ENCODE data around the gene ZGRF1.

Gene ZGRF1

DNA sequence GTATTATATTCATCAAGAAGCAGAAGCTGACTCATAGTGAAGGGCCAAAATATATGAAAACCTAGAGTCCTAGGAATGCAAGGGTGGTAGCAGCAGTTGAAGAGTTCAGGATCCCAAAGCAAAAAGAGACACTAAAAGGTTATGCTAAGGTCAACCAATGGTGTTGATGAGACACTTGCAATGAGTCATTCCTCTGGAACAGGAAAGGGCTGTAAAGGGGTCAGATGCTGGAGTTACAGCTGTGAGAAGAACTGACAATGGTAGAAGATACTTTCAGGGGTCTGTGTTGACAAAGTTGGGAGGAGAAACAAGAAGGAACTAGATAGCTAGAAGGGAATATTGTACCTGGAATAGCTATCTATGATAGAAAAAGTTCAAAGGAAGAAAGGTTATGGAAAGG lies 47.5 kb downstream of the ZGRF1 start:
- no peaks in the 10 kb centered on the region for H3K79me2 ChIP-seq (ENCODE audit: low read length)
- DNase-seq, result no peak
- H3K27ac ChIP-seq (ENCODE audit: low read length), result no peak overlapping the region
- H3K4me3 ChIP-seq (ENCODE audit: low read length), result no peak overlapping the region
- H3K9me3 ChIP-seq (replicated peaks; ENCODE audit: insufficient read depth, low read length), result no peaks in the 10 kb centered on the region
- no peak for TF ChIP-seq EZH2phosphoT487 (IDR thresholded peaks at IDR 0.05; ENCODE audit: low read length)
- TF ChIP-seq EZH2 (optimal IDR thresholded peaks at IDR 0.05; ENCODE audit: low read depth, low read length), result no peak
- TF ChIP-seq, protein P1, sequence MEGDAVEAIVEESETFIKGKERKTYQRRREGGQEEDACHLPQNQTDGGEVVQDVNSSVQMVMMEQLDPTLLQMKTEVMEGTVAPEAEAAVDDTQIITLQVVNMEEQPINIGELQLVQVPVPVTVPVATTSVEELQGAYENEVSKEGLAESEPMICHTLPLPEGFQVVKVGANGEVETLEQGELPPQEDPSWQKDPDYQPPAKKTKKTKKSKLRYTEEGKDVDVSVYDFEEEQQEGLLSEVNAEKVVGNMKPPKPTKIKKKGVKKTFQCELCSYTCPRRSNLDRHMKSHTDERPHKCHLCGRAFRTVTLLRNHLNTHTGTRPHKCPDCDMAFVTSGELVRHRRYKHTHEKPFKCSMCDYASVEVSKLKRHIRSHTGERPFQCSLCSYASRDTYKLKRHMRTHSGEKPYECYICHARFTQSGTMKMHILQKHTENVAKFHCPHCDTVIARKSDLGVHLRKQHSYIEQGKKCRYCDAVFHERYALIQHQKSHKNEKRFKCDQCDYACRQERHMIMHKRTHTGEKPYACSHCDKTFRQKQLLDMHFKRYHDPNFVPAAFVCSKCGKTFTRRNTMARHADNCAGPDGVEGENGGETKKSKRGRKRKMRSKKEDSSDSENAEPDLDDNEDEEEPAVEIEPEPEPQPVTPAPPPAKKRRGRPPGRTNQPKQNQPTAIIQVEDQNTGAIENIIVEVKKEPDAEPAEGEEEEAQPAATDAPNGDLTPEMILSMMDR (IDR thresholded peaks at IDR 0.05; ENCODE audit: low read length), result no peak
- H3K9me2 ChIP-seq (replicated peaks; ENCODE audit: insufficient read depth, low read length), result no peaks in the 10 kb centered on the region
- H3K27me3 ChIP-seq (replicated peaks; ENCODE audit: insufficient read depth, low read length), result no peaks in the 10 kb centered on the region
- H3K9ac ChIP-seq (ENCODE audit: low read length), result no peak overlapping the region
- no peaks in the 10 kb centered on the region for H3K36me3 ChIP-seq (replicated peaks; ENCODE audit: insufficient read depth, low read length)
- H3K4me2 ChIP-seq (ENCODE audit: low read depth, low read length), result no peak overlapping the region
- no peaks in the 10 kb centered on the region for H3K4me1 ChIP-seq (ENCODE audit: low read length)
- H3F3A ChIP-seq (ENCODE audit: insufficient read depth, low read length), result no peaks in the 10 kb centered on the region; the same call in 1 of the 2 replicates
- H4K20me1 ChIP-seq (ENCODE audit: insufficient read depth, low read length), result no peaks in the 10 kb centered on the region
- no peak overlapping the region for H2AFZ ChIP-seq (ENCODE audit: low read length)

DNA sequence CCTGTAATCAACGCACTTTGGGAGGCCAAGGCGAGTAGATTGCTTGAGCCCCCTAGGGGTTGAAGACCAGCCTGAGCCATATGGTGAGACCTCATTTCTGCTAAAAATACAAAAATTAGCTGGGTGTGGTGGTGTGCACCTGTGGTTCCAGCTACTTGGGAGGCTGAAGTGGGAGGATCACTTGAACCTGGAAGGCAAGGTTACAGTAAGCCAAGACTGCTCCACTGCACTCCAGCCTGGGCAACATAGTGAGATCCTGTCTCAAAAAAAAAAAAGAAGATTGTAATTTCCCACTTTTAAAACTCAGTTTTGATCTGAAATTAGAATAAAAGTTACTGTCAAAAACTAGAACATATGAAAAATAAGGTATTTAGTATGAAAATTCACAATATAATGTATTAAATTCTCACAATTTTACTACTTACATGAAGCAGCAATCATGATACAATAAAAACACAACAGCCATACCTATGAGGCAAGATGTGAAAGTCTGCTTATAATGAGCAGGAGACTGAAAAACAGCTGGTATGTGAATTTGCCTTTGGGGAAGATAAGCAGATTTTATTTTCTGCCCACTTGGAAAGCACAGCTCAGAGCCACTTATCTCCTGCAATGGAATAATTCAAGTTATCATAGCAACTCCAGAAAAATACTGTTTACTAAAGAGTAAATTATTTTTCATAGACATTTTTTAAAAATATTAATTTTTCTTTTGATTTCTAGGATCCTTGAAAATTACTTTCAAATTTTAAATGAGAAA lies 50.6 kb downstream of the ZGRF1 start:
- no peaks in the 10 kb centered on the region for H3K4me1 ChIP-seq (ENCODE audit: low read length)
- H2AFZ ChIP-seq (ENCODE audit: low read length), result no peak overlapping the region
- DNase-seq, result no peak
- TF ChIP-seq, protein P1 (IDR thresholded peaks at IDR 0.05; ENCODE audit: low read length), result no peak
- TF ChIP-seq EZH2 (optimal IDR thresholded peaks at IDR 0.05; ENCODE audit: low read depth, low read length) (no peak), EZH2phosphoT487 (IDR thresholded peaks at IDR 0.05; ENCODE audit: low read length) (no peak)
- H3K4me3 ChIP-seq (ENCODE audit: low read length), result no peak overlapping the region
- no peaks in the 10 kb centered on the region for H3K9me2 ChIP-seq (replicated peaks; ENCODE audit: insufficient read depth, low read length)
- no peaks in the 10 kb centered on the region for H3K79me2 ChIP-seq (ENCODE audit: low read length)
- H3K9ac ChIP-seq (ENCODE audit: low read length), result no peak overlapping the region
- H3K27ac ChIP-seq (ENCODE audit: low read length), result no peak overlapping the region
- H3K27me3 ChIP-seq (replicated peaks; ENCODE audit: insufficient read depth, low read length), result no peaks in the 10 kb centered on the region
- no peaks in the 10 kb centered on the region for H4K20me1 ChIP-seq (ENCODE audit: insufficient read depth, low read length)
- no peaks in the 10 kb centered on the region for H3K36me3 ChIP-seq (replicated peaks; ENCODE audit: insufficient read depth, low read length)
- no peaks in the 10 kb centered on the region for H3F3A ChIP-seq (ENCODE audit: insufficient read depth, low read length)
- H3K9me3 ChIP-seq (replicated peaks; ENCODE audit: insufficient read depth, low read length), result no peaks in the 10 kb centered on the region
- H3K4me2 ChIP-seq (ENCODE audit: low read depth, low read length), result no peak overlapping the region

DNA sequence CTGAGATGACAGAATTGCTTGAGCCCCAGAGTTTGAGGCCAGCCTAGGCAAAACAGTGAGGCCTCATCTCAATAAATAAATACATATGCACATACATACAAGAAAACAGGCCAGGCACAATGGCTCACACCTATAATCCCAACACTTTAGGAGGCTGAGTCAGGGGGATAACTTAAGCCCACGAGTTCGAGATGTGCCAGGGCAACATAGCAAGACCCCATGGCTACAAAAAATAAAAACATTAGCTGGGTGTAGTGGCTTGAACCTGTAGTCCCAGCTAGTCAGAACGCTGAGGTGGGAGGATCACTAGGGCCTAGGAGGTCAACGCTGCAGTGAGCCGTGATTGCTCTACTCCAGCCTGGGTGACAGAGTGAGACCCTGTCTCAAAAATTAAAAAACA lies 69.2 kb downstream of the ZGRF1 start:
- Histone ChIP-seq H3K79me2 (ENCODE audit: low read length) (no peaks in the 10 kb centered on the region), H3K9me2 (replicated peaks; ENCODE audit: insufficient read depth, low read length) (no peaks in the 10 kb centered on the region), H3K27me3 (replicated peaks; ENCODE audit: insufficient read depth, low read length) (no peaks in the 10 kb centered on the region), H3K9ac (ENCODE audit: low read length) (no peak overlapping the region), H3K4me3 (ENCODE audit: low read length) (no peak overlapping the region), H3F3A (ENCODE audit: insufficient read depth, low read length) (no peaks in the 10 kb centered on the region), H2AFZ (ENCODE audit: low read length) (no peak overlapping the region), H3K4me2 (ENCODE audit: low read depth, low read length) (no peak overlapping the region), H3K4me1 (ENCODE audit: low read length) (no peaks in the 10 kb centered on the region), H3K36me3 (replicated peaks; ENCODE audit: insufficient read depth, low read length) (no peaks in the 10 kb centered on the region), H3K9me3 (replicated peaks; ENCODE audit: insufficient read depth, low read length) (no peaks in the 10 kb centered on the region), H4K20me1 (ENCODE audit: insufficient read depth, low read length) (no peaks in the 10 kb centered on the region), H3K27ac (ENCODE audit: low read length) (no peak overlapping the region)
- no peak for DNase-seq
- no peak for TF ChIP-seq EZH2phosphoT487 (IDR thresholded peaks at IDR 0.05; ENCODE audit: low read length)
- TF ChIP-seq, protein P1 (IDR thresholded peaks at IDR 0.05; ENCODE audit: low read length), result no peak
- no peak for TF ChIP-seq EZH2 (optimal IDR thresholded peaks at IDR 0.05; ENCODE audit: low read depth, low read length)
